ENCODE data around the gene OR10A7.
"Not testable (repeated sequence)": the region's sequence is repeated elsewhere in the genome, so short reads cannot be mapped to it uniquely, and the experiment has no call there.

The OR10A7 gene, protein sequence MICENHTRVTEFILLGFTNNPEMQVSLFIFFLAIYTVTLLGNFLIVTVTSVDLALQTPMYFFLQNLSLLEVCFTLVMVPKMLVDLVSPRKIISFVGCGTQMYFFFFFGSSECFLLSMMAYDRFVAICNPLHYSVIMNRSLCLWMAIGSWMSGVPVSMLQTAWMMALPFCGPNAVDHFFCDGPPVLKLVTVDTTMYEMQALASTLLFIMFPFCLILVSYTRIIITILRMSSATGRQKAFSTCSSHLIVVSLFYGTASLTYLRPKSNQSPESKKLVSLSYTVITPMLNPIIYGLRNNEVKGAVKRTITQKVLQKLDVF

DNA sequence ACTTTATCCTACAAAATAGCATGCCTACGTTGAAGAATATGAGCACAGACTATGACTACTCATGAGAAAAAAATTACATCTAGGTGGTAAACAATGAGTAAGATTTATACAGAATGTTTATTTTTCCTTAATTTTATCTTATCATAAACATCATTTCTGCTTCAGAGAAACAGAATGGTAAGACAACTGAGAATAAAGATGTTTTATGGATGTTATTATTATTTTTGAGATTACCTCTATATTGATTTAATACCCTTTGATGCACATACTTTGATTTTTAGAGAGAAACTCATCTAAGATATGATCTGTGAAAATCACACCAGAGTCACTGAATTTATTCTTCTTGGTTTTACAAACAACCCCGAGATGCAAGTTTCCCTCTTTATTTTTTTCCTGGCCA lies at the start of gene OR10A7:
TSS of gene OR10A7 (plus strand) at position 301 of the 400 bp plus-strand sequence. CDS start at position 301, 0 bp downstream.
- Histone ChIP-seq H3K36me3 (ENCODE audit: control insufficient read depth, insufficient read depth, low read length) (no peaks in the 10 kb centered on the region), H3K27ac (ENCODE audit: low read depth, low read length) (no peak within 1 kb of the TSS), H3K4me3 (ENCODE audit: low read depth, low read length) (no peak within 1 kb of the TSS), H3K9me3 (ENCODE audit: control insufficient read depth, insufficient read depth, low read length) (no peaks in the 10 kb centered on the region), H3K27me3 (ENCODE audit: control insufficient read depth, insufficient read depth, low read length) (no peaks in the 10 kb centered on the region), H3K9ac (ENCODE audit: low read depth, low read length) (no peak within 1 kb of the TSS), H3K4me1 (ENCODE audit: control insufficient read depth, insufficient read depth, low read length) (no peaks in the 10 kb centered on the region)

DNA sequence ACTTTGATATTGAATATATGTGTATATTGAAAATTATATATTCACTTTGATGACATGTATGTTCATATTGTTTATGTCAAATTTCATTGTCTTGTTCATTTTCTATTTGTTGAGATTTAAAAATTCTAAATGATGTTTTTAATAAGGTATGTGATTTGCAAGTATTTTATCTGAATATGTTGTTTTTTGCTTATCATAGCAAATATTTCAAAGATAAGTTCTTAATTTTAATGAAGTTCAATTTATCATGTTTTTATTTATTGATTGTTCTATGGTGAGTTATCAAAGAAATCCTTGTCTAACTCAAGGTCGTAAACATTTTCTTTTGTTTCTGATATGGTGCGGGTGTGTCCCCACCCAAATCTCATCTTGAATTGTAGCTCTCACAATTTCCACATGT lies 49.4 kb upstream of the OR10A7 start:
- H3K9ac ChIP-seq (ENCODE audit: low read depth, low read length): no peak overlapping the region
- H3K4me3 ChIP-seq (ENCODE audit: low read depth, low read length): no peak overlapping the region
- H3K4me1 ChIP-seq (ENCODE audit: control insufficient read depth, insufficient read depth, low read length): no peaks in the 10 kb centered on the region
- H3K9me3 ChIP-seq (ENCODE audit: control insufficient read depth, insufficient read depth, low read length): peaks cover 10% of the 10 kb centered on the region
- H3K27ac ChIP-seq (ENCODE audit: low read depth, low read length): no peak overlapping the region
- H3K27me3 ChIP-seq (ENCODE audit: control insufficient read depth, insufficient read depth, low read length): no peaks in the 10 kb centered on the region
- no peaks in the 10 kb centered on the region for H3K36me3 ChIP-seq (ENCODE audit: control insufficient read depth, insufficient read depth, low read length)

DNA sequence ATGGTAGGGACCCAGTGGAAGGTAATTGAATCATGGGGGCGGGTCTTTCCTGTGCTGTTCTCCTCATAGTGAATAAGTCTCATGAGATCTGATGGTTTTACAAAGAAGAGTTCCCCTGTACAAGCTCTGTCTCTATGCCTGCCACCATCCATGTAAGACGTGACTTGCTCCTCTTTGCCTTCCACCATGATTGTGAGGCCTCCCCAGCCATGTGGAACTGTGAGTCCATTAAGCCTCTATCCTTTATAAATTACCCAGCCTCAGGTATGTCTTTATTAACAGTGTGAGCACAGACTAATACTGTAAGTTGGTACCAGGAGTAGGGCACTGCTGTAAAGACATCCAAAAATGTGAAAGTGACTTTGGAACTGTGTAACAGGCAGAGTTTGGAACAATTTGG lies 49.0 kb upstream of the OR10A7 start:
- H3K4me1 ChIP-seq (ENCODE audit: control insufficient read depth, insufficient read depth, low read length); H3K4me3 ChIP-seq (ENCODE audit: low read depth, low read length); H3K9ac ChIP-seq (ENCODE audit: low read depth, low read length); H3K27me3 ChIP-seq (ENCODE audit: control insufficient read depth, insufficient read depth, low read length); H3K9me3 ChIP-seq (ENCODE audit: control insufficient read depth, insufficient read depth, low read length); H3K36me3 ChIP-seq (ENCODE audit: control insufficient read depth, insufficient read depth, low read length); H3K27ac ChIP-seq (ENCODE audit: low read depth, low read length): not testable (repeated sequence)

DNA sequence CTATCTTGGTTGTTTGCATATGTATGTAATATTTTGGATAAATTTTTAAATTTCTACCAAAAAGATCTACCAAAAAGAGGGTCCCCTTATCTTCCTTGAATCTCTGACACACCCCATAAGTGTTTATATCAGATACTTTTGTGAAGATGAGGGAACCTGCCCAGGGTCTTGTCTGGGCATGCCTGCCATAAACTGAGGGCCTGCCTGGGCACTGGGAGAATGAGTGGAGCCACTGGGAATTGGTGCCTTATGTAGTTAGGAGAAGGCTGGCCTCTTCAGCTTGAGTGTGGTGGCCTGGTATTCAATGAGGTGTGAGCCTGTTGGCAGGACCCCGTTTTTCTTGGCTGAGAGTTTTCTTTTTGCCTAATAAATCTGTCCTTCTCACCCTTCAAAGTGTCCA lies 48.1 kb upstream of the OR10A7 start:
- Histone ChIP-seq H3K27me3 (ENCODE audit: control insufficient read depth, insufficient read depth, low read length) (no peaks in the 10 kb centered on the region), H3K36me3 (ENCODE audit: control insufficient read depth, insufficient read depth, low read length) (no peaks in the 10 kb centered on the region), H3K9ac (ENCODE audit: low read depth, low read length) (no peak overlapping the region), H3K4me1 (ENCODE audit: control insufficient read depth, insufficient read depth, low read length) (no peaks in the 10 kb centered on the region), H3K4me3 (ENCODE audit: low read depth, low read length) (no peak overlapping the region), H3K27ac (ENCODE audit: low read depth, low read length) (no peak overlapping the region), H3K9me3 (ENCODE audit: control insufficient read depth, insufficient read depth, low read length) (peaks cover 10% of the 10 kb centered on the region)

DNA sequence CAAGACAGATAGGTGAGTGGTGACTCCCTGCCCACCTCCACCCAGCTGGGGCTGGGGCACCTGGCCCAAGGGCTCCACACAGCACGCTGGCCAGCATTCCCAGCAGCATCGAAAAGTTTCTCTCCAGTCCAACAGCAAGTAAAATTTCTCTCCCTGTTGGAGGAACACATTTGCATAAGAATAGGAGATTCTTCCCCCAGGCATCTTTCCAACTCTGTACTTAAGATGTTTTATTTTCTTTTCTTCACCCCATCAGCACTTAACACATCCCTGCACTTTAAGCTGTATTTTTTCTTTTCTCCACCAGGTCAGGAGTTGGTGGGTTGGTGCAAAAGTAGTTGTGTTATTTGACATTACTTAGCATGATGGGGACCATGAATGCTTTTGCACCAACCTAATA lies 47.4 kb upstream of the OR10A7 start:
- no peak overlapping the region for H3K9ac ChIP-seq (ENCODE audit: low read depth, low read length)

DNA sequence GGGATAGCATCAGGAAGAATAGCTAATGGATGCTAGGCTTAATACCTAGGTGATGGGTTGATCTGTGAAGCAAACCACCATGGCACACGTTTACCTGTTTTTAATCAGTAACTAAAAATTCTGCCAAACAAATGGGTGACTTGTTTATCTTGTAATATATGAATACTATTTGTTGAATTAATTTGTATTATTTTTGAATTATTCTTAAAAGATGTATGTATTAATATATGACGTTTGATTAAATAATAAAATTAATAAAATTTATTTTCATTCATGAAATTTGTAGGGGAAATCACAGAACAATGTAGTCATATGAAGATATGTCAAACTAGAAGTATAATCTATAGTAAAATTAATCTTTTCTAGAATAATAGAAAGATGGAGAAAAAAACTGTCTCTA lies 32.3 kb upstream of the OR10A7 start:
- Histone ChIP-seq H3K4me3 (ENCODE audit: low read depth, low read length) (no peak overlapping the region), H3K27me3 (ENCODE audit: control insufficient read depth, insufficient read depth, low read length) (no peaks in the 10 kb centered on the region), H3K36me3 (ENCODE audit: control insufficient read depth, insufficient read depth, low read length) (no peaks in the 10 kb centered on the region), H3K27ac (ENCODE audit: low read depth, low read length) (no peak overlapping the region), H3K9ac (ENCODE audit: low read depth, low read length) (no peak overlapping the region), H3K9me3 (ENCODE audit: control insufficient read depth, insufficient read depth, low read length) (no peaks in the 10 kb centered on the region), H3K4me1 (ENCODE audit: control insufficient read depth, insufficient read depth, low read length) (no peaks in the 10 kb centered on the region)

More for the DNA sequence above, 47.4 kb upstream of the OR10A7 start:
- Histone ChIP-seq H3K27me3 (ENCODE audit: control insufficient read depth, insufficient read depth, low read length) (no peaks in the 10 kb centered on the region), H3K4me3 (ENCODE audit: low read depth, low read length) (no peak overlapping the region), H3K4me1 (ENCODE audit: control insufficient read depth, insufficient read depth, low read length) (no peaks in the 10 kb centered on the region), H3K36me3 (ENCODE audit: control insufficient read depth, insufficient read depth, low read length) (no peaks in the 10 kb centered on the region), H3K27ac (ENCODE audit: low read depth, low read length) (no peak overlapping the region), H3K9me3 (ENCODE audit: control insufficient read depth, insufficient read depth, low read length) (peaks cover 10% of the 10 kb centered on the region)

DNA sequence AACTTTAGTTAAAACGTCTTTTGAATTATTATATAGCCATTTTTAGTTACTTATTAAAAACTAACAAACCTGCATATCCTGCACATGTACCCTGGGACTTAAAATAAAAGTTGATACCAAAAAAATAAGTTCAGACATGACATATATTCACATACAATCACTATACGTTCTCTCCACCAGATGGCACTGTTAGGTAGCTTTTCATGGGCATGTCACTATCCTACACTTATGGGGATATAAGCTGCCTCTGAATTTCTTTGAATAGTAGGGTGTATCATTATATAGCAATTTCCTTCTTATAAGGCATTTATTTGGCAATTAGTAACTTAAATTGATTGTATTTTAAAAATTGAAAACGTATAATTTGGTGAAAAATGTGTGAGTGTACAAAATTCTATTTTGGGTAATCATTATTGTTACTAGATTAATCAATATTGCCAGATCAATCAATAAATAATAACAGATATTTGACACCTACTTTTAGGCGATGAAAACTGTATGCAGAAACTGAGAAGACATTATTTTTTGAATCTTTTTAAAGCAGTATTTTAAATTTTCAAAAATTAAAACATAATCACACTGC lies 31.8 kb upstream of the OR10A7 start:
- no peaks in the 10 kb centered on the region for H3K4me1 ChIP-seq (ENCODE audit: control insufficient read depth, insufficient read depth, low read length)
- H3K9me3 ChIP-seq (ENCODE audit: control insufficient read depth, insufficient read depth, low read length): no peaks in the 10 kb centered on the region
- H3K9ac ChIP-seq (ENCODE audit: low read depth, low read length): no peak overlapping the region
- no peak overlapping the region for H3K27ac ChIP-seq (ENCODE audit: low read depth, low read length)
- no peaks in the 10 kb centered on the region for H3K27me3 ChIP-seq (ENCODE audit: control insufficient read depth, insufficient read depth, low read length)
- no peaks in the 10 kb centered on the region for H3K36me3 ChIP-seq (ENCODE audit: control insufficient read depth, insufficient read depth, low read length)
- no peak overlapping the region for H3K4me3 ChIP-seq (ENCODE audit: low read depth, low read length)

DNA sequence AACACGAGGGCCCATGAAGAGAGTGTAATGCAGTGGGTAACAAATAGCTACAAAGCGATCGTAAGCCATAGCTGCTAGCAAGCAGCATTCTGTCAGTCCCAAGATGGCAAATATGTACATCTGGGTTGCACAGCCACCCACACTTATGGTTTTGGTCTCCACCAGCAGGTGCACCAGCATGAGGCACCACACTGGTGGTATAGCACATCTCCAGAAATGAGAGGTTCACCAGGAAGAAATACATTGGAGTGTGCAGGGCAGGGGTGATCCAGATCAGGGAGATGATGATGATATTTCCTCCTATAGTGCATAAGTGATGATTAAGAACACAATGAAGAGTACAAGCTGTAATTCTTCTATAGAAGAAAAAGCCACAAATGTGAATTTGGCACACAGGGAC lies 26.4 kb upstream of the OR10A7 start:
- no peaks in the 10 kb centered on the region for H3K27me3 ChIP-seq (ENCODE audit: control insufficient read depth, insufficient read depth, low read length)

DNA sequence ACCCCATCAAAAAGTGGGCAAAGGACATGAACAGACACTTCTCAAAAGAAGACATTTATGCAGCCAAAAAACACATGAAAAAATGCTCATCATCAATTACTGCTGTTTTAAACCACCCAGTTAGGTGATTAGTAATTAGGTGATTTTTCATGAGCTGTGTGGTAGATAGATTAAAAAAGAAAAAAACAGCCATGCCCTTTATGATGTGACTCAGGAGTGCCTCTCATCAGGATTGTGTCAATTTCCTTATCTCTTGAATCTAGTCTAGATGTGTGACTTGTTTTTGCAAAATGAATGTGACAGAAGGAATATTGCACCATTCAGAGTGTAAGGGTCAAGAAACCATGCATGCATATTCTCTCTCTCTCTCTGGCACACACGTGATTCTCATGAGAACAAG lies 5.7 kb downstream of the OR10A7 start:
- H3K9me3 ChIP-seq (ENCODE audit: control insufficient read depth, insufficient read depth, low read length): no peaks in the 10 kb centered on the region
- H3K4me3 ChIP-seq (ENCODE audit: low read depth, low read length): no peak overlapping the region
- no peaks in the 10 kb centered on the region for H3K27me3 ChIP-seq (ENCODE audit: control insufficient read depth, insufficient read depth, low read length)
- no peak overlapping the region for H3K9ac ChIP-seq (ENCODE audit: low read depth, low read length)
- no peaks in the 10 kb centered on the region for H3K4me1 ChIP-seq (ENCODE audit: control insufficient read depth, insufficient read depth, low read length)
- no peaks in the 10 kb centered on the region for H3K36me3 ChIP-seq (ENCODE audit: control insufficient read depth, insufficient read depth, low read length)
- no peak overlapping the region for H3K27ac ChIP-seq (ENCODE audit: low read depth, low read length)

More for the DNA sequence above, 26.4 kb upstream of the OR10A7 start:
- H3K36me3 ChIP-seq (ENCODE audit: control insufficient read depth, insufficient read depth, low read length): no peaks in the 10 kb centered on the region
- no peak overlapping the region for H3K4me3 ChIP-seq (ENCODE audit: low read depth, low read length)
- no peak overlapping the region for H3K9ac ChIP-seq (ENCODE audit: low read depth, low read length)
- no peaks in the 10 kb centered on the region for H3K9me3 ChIP-seq (ENCODE audit: control insufficient read depth, insufficient read depth, low read length)
- H3K27ac ChIP-seq (ENCODE audit: low read depth, low read length): no peak overlapping the region
- H3K4me1 ChIP-seq (ENCODE audit: control insufficient read depth, insufficient read depth, low read length): no peaks in the 10 kb centered on the region

DNA sequence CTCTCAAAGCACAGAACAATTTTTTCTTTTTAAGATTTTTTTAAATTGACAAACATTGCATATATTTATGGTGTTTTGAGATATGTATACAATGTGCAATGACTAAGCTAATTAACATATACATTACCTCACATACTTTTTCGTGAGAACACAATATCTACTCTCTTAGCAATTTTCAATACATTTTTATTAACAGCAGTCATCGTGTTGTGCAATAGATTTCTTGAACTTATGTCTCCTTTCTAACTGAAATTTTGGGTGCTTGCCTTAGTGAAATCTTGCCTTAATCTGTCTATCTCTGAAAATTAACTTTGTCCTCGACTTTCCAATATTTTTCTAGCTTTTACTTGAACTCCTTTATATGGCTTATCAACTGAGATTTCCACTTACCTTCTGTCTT lies 6.8 kb downstream of the OR10A7 start:
- Histone ChIP-seq H3K4me1 (ENCODE audit: control insufficient read depth, insufficient read depth, low read length) (no peaks in the 10 kb centered on the region), H3K27me3 (ENCODE audit: control insufficient read depth, insufficient read depth, low read length) (no peaks in the 10 kb centered on the region), H3K4me3 (ENCODE audit: low read depth, low read length) (no peak overlapping the region), H3K9me3 (ENCODE audit: control insufficient read depth, insufficient read depth, low read length) (no peaks in the 10 kb centered on the region), H3K27ac (ENCODE audit: low read depth, low read length) (no peak overlapping the region), H3K36me3 (ENCODE audit: control insufficient read depth, insufficient read depth, low read length) (no peaks in the 10 kb centered on the region), H3K9ac (ENCODE audit: low read depth, low read length) (no peak overlapping the region)

DNA sequence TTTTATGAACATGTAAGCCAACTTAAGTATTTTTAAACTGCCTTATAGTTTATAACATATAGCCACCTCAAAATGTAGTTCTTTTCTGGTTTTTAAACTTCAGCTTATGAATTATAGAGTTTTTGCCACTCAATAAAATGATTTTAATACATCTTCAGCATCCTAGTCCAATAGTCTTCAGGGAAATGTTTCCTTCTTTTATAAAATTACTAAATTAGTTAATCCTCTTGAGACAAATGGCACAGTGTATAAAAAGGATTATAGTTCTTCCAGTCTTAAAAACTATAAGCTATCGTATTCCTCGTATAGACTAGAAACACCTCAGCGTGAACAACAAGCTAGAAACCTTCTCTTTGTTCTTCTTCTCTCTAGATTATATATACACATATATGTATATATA lies 23.5 kb downstream of the OR10A7 start, which contains the start of gene OR6C74:
TSS of gene OR6C74 (plus strand) at position 301 of the 400 bp plus-strand sequence. CDS start 2,679 bp downstream, outside the sequence.
- Histone ChIP-seq H3K27me3 (ENCODE audit: control insufficient read depth, insufficient read depth, low read length) (no peaks in the 10 kb centered on the region), H3K9me3 (ENCODE audit: control insufficient read depth, insufficient read depth, low read length) (no peaks in the 10 kb centered on the region), H3K4me3 (ENCODE audit: low read depth, low read length) (no peak within 1 kb of the TSS)

More for the DNA sequence above, 23.5 kb downstream of the OR10A7 start, which contains the start of gene OR6C74:
- Histone ChIP-seq H3K36me3 (ENCODE audit: control insufficient read depth, insufficient read depth, low read length) (no peaks in the 10 kb centered on the region), H3K9ac (ENCODE audit: low read depth, low read length) (no peak within 1 kb of the TSS), H3K4me1 (ENCODE audit: control insufficient read depth, insufficient read depth, low read length) (no peaks in the 10 kb centered on the region), H3K27ac (ENCODE audit: low read depth, low read length) (no peak within 1 kb of the TSS)
